Measurements from ENCODE around the gene ROCK2. TPM values are rescaled to one million over a fixed set of nuclear protein-coding genes. Genes with fewer than 3 reads are reported as not detected.

ROCK2 gene
- total and polyA plus RNA-seq, 2 of the 13 experiments (the other 11 are each of a cell fraction or from before 2014, with no cell fraction given): 38.1 to 119 TPM

GRCh38 chr2:11133238-11133935 lies 211.0 kb downstream of the ROCK2 start (continued):
- TF ChIP-seq, protein P1, sequence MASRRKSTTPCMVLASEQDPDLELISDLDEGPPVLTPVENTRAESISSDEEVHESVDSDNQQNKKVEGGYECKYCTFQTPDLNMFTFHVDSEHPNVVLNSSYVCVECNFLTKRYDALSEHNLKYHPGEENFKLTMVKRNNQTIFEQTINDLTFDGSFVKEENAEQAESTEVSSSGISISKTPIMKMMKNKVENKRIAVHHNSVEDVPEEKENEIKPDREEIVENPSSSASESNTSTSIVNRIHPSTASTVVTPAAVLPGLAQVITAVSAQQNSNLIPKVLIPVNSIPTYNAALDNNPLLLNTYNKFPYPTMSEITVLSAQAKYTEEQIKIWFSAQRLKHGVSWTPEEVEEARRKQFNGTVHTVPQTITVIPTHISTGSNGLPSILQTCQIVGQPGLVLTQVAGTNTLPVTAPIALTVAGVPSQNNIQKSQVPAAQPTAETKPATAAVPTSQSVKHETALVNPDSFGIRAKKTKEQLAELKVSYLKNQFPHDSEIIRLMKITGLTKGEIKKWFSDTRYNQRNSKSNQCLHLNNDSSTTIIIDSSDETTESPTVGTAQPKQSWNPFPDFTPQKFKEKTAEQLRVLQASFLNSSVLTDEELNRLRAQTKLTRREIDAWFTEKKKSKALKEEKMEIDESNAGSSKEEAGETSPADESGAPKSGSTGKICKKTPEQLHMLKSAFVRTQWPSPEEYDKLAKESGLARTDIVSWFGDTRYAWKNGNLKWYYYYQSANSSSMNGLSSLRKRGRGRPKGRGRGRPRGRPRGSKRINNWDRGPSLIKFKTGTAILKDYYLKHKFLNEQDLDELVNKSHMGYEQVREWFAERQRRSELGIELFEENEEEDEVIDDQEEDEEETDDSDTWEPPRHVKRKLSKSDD (CRISPR knock-in tag; IDR thresholded peaks at IDR 0.05; ENCODE audit: low read depth): 0 out of 2 replicates have a peak, but pooled peaks have one; percentile 7
- TF ChIP-seq ZNF546 (CRISPR knock-in tag; conservative IDR thresholded peaks at IDR 0.05) (peak; percentile 77; the same call in 1 of the 2 replicates), NCOA2 (CRISPR knock-in tag; IDR thresholded peaks at IDR 0.05) (no peak), ZNF891 (CRISPR knock-in tag; IDR thresholded peaks at IDR 0.05) (no peak), CAMTA2 (CRISPR knock-in tag; IDR thresholded peaks at IDR 0.05; ENCODE audit: borderline replicate concordance) (no peak), ZNF3 (CRISPR knock-in tag; IDR thresholded peaks at IDR 0.05) (no peak), ZNF30 (CRISPR knock-in tag; IDR thresholded peaks at IDR 0.05) (no peak), ARID2 (CRISPR knock-in tag; IDR thresholded peaks at IDR 0.05; ENCODE audit: borderline replicate concordance) (0 out of 2 replicates have a peak, but pooled peaks have one; percentile 70), FOXO1 (CRISPR knock-in tag; IDR thresholded peaks at IDR 0.05) (no peak), TFAP4 (IDR thresholded peaks at IDR 0.05; ENCODE audit: borderline replicate concordance, low read depth) (peak; percentile 66; the same call in 1 of the 2 replicates), ZNF367 (CRISPR knock-in tag; IDR thresholded peaks at IDR 0.05; ENCODE audit: borderline replicate concordance) (no peak), ZFP82 (CRISPR knock-in tag; IDR thresholded peaks at IDR 0.05; ENCODE audit: borderline replicate concordance) (no peak), MIER3 (CRISPR knock-in tag; IDR thresholded peaks at IDR 0.05; ENCODE audit: borderline replicate concordance) (0 out of 2 replicates have a peak, but pooled peaks have one; percentile 4), TBX2 (CRISPR knock-in tag; IDR thresholded peaks at IDR 0.05; ENCODE audit: borderline replicate concordance) (peak; percentile 53; the same call in 1 of the 2 replicates), ZFP1 (CRISPR knock-in tag; IDR thresholded peaks at IDR 0.05) (no peak), ZNF17 (CRISPR knock-in tag; IDR thresholded peaks at IDR 0.05) (no peak), ZBTB21 (CRISPR knock-in tag; IDR thresholded peaks at IDR 0.05) (no peak), ELK4 (CRISPR knock-in tag; IDR thresholded peaks at IDR 0.05; ENCODE audit: borderline replicate concordance) (no peak), ZNF276 (CRISPR knock-in tag; IDR thresholded peaks at IDR 0.05; ENCODE audit: low read depth) (no peak), ZNF180 (CRISPR knock-in tag; IDR thresholded peaks at IDR 0.05; ENCODE audit: borderline replicate concordance, low read depth) (no peak), SRY (CRISPR knock-in tag; IDR thresholded peaks at IDR 0.05) (0 out of 2 replicates have a peak, but pooled peaks have one; percentile 23), ZNF20 (CRISPR knock-in tag; IDR thresholded peaks at IDR 0.05) (no peak)
- TF ChIP-seq, protein P2, sequence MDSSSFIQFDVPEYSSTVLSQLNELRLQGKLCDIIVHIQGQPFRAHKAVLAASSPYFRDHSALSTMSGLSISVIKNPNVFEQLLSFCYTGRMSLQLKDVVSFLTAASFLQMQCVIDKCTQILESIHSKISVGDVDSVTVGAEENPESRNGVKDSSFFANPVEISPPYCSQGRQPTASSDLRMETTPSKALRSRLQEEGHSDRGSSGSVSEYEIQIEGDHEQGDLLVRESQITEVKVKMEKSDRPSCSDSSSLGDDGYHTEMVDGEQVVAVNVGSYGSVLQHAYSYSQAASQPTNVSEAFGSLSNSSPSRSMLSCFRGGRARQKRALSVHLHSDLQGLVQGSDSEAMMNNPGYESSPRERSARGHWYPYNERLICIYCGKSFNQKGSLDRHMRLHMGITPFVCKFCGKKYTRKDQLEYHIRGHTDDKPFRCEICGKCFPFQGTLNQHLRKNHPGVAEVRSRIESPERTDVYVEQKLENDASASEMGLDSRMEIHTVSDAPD (CRISPR knock-in tag; IDR thresholded peaks at IDR 0.05): no peak; the same call in 1 of the 2 replicates

All from HepG2 (cell line).